H1 (cell line): ENCODE measurements around the gene EXOG. TPM values are rescaled to one million over a fixed set of nuclear protein-coding genes. Genes with fewer than 3 reads are reported as not detected.

Experiments
- CTCF ChIA-PET: fragments of 300-600 bp; sonication (Branson Sonifier 250); formaldehyde crosslinking; loops from one replicate; lab custom pipeline; 2021; ENCODE audit not compliant: partially characterized antibody; lab: Charles Lee
- POLR2A ChIA-PET: fragments of 300-600 bp; sonication (Branson Sonifier 250); formaldehyde crosslinking; loops from one replicate; lab custom pipeline; 2021; ENCODE audit warnings: inconsistent platforms; ENCODE audit not compliant: partially characterized antibody; lab: Charles Lee
- DNase-seq, 2 experiments: peaks; one replicate each; pipeline versions ENCODE4 v3.0.0 to v3.0.0-alpha.2; 2010 to 2022; ENCODE audit warnings: low spot score in 2 of 2, low read depth in 1 of 2, mixed read lengths in 1 of 2
- FAIRE-seq: peaks from 2 replicates; lab custom pipeline; 2011; peaks lifted over from hg19 to GRCh38; lab: Jason Lieb, UNC
- H2AFZ ChIP-seq: 2 replicates; pipeline ENCODE4 v1.8.1; 2012; ENCODE audit warnings: low read length, inconsistent platforms
- H2AK5ac ChIP-seq: 2 replicates; pipeline ENCODE4 v1.6.1; 2013; ENCODE audit warnings: low read depth, low read length
- H2BK120ac ChIP-seq: replicated peaks from 2 replicates; pipeline ENCODE3; 2013; ENCODE audit warnings: low read depth, low read length, inconsistent platforms
- H2BK12ac ChIP-seq: 2 replicates; pipeline ENCODE4 v1.6.1; 2013; ENCODE audit warnings: low read depth, low read length
- H2BK15ac ChIP-seq: 2 replicates; pipeline ENCODE4 v1.6.1; 2013; ENCODE audit warnings: low read length
- H2BK20ac ChIP-seq: 2 replicates; pipeline ENCODE4 v1.6.1; 2013; ENCODE audit warnings: low read length
- H2BK5ac ChIP-seq: 2 replicates; pipeline ENCODE4 v1.6.1; 2013; ENCODE audit warnings: low read depth, low read length
- H3K14ac ChIP-seq: 2 replicates; pipeline ENCODE4 v1.6.1; 2013; ENCODE audit warnings: inconsistent platforms; ENCODE audit not compliant: insufficient read length
- H3K18ac ChIP-seq: 2 replicates; pipeline ENCODE4 v1.6.1; 2013; ENCODE audit warnings: low read length; ENCODE audit errors: extremely low read depth
- H3K23ac ChIP-seq: 2 replicates; pipeline ENCODE4 v1.6.1; 2013; ENCODE audit warnings: inconsistent platforms; ENCODE audit not compliant: insufficient read length
- H3K23me2 ChIP-seq: 2 replicates; pipeline ENCODE4 v1.6.1; 2013; ENCODE audit warnings: low read depth, low read length
- H3K27ac ChIP-seq: 2 replicates; pipeline ENCODE4 v1.6.1; 2011; ENCODE audit warnings: low read depth, low read length, inconsistent platforms
- H3K27me3 ChIP-seq, 4 experiments: replicated peaks in 1 of 4; 1 replicate in 1 of 4; 2 replicates in 3 of 4; pipeline versions ENCODE4 v1.6.1 to v1.8.1; 2011 to 2013; ENCODE audit warnings: low read length in 3 of 4, mild to moderate bottlenecking in 3 of 4, inconsistent platforms in 2 of 4, mixed read lengths in 2 of 4, moderate library complexity in 1 of 4; ENCODE audit not compliant: control insufficient read depth in 3 of 4, insufficient read depth in 3 of 4; ENCODE audit errors: extremely low read depth in 1 of 4
- H3K36me3 ChIP-seq, 4 experiments: 2 replicates each; pipeline versions ENCODE4 v1.6.1 to v1.8.1; 2011 to 2013; ENCODE audit warnings: mild to moderate bottlenecking in 4 of 4, low read length in 3 of 4, moderate library complexity in 2 of 4, control low read depth in 1 of 4, inconsistent platforms in 1 of 4; ENCODE audit not compliant: insufficient read depth in 4 of 4, control insufficient read depth in 2 of 4
- H3K4ac ChIP-seq: replicated peaks from 2 replicates; pipeline ENCODE3; 2013; ENCODE audit warnings: low read length, low read depth, mixed read lengths, inconsistent platforms; ENCODE audit not compliant: insufficient read length
- H3K4me1 ChIP-seq, 4 experiments: replicated peaks in 1 of 4; 1 replicate in 1 of 4; 2 replicates in 3 of 4; pipeline versions ENCODE4 v1.6.1 to v1.8.1; 2011 to 2013; ENCODE audit warnings: low read length in 3 of 4, inconsistent platforms in 2 of 4, mixed read lengths in 1 of 4; ENCODE audit not compliant: insufficient read depth in 4 of 4, control insufficient read depth in 3 of 4
- H3K4me2 ChIP-seq, 2 experiments: 2 replicates each; pipeline versions ENCODE4 v1.6.1 to v1.8.1; 2011 to 2013; ENCODE audit warnings: low read depth in 2 of 2, low read length in 2 of 2, control low read depth in 1 of 2, inconsistent platforms in 1 of 2, mild to moderate bottlenecking in 1 of 2; ENCODE audit not compliant: insufficient read depth in 1 of 2
- H3K4me3 ChIP-seq, 4 experiments: fragments of 200-600, 300-600 bp in 1 of 4; sonication (generic), shearing (Covaris generic), sonication (Bioruptor Twin) in 1 of 4; 2 replicates each; pipeline versions ENCODE4 v1.5.1 to v1.8.1; 2011 to 2016; ENCODE audit warnings: low read length in 4 of 4, low read depth in 3 of 4, control low read depth in 2 of 4, inconsistent platforms in 2 of 4, mild to moderate bottlenecking in 2 of 4, mixed read lengths in 1 of 4, moderate library complexity in 1 of 4; ENCODE audit not compliant: insufficient read depth in 2 of 4; ENCODE audit errors: extremely low read depth in 1 of 4
- H3K56ac ChIP-seq: replicated peaks from 2 replicates; pipeline ENCODE3; 2013; ENCODE audit warnings: low read depth, mild to moderate bottlenecking, mixed read lengths, low read length, inconsistent platforms; ENCODE audit not compliant: insufficient read length
- H3K79me1 ChIP-seq: 2 replicates; pipeline ENCODE4 v1.6.1; 2013; ENCODE audit warnings: low read depth, low read length, control low read depth
- H3K79me2 ChIP-seq, 2 experiments: 2 replicates each; pipeline versions ENCODE4 v1.6.1 to v1.8.1; 2012 to 2013; ENCODE audit warnings: low read length in 2 of 2, mild to moderate bottlenecking in 2 of 2, inconsistent platforms in 1 of 2; ENCODE audit not compliant: insufficient read depth in 2 of 2, control insufficient read depth in 1 of 2
- H3K9ac ChIP-seq, 4 experiments: replicated peaks in 1 of 4; 1 replicate in 1 of 4; 2 replicates in 3 of 4; pipeline versions ENCODE4 v1.6.1 to v1.8.1; 2011 to 2013; ENCODE audit warnings: low read depth in 3 of 4, low read length in 3 of 4, control low read depth in 2 of 4, mild to moderate bottlenecking in 2 of 4, moderate library complexity in 2 of 4, inconsistent platforms in 1 of 4; ENCODE audit errors: extremely low read depth in 1 of 4
- H3K9me3 ChIP-seq, 2 experiments: 2 replicates each; pipeline versions ENCODE4 v1.6.1 to v1.8.1; 2012 to 2013; ENCODE audit warnings: mild to moderate bottlenecking in 2 of 2, moderate library complexity in 2 of 2, control low read depth in 1 of 2, inconsistent platforms in 1 of 2, low read depth in 1 of 2, low read length in 1 of 2, mixed read lengths in 1 of 2; ENCODE audit not compliant: insufficient read depth in 2 of 2
- H4K20me1 ChIP-seq, 2 experiments: replicated peaks in 1 of 2; 2 replicates each; pipeline versions ENCODE3 to v1.8.1; 2011 to 2013; ENCODE audit warnings: inconsistent platforms in 2 of 2, low read length in 2 of 2, mild to moderate bottlenecking in 1 of 2; ENCODE audit not compliant: insufficient read depth in 2 of 2, control insufficient read depth in 1 of 2
- H4K5ac ChIP-seq: 2 replicates; pipeline ENCODE4 v1.6.1; 2013; ENCODE audit warnings: low read length, low read depth, mixed read lengths, inconsistent platforms; ENCODE audit not compliant: insufficient read length
- H4K8ac ChIP-seq: 2 replicates; pipeline ENCODE4 v1.8.0; 2013; ENCODE audit warnings: mild to moderate bottlenecking, moderate library complexity, low read length, inconsistent platforms; ENCODE audit not compliant: insufficient read depth; ENCODE audit errors: extremely low read depth
- H4K91ac ChIP-seq: replicated peaks from 2 replicates; pipeline ENCODE3; 2013; ENCODE audit warnings: low read length, mixed read lengths, inconsistent platforms; ENCODE audit not compliant: insufficient read length
- CBX8 ChIP-seq: fragments of 300-800, 300-1000 bp; sonication (generic); IDR thresholded peaks from 2 replicates; pipeline ENCODE4 v1.7.1; 2016; ENCODE audit warnings: low read depth, low read length, borderline replicate concordance
- CEBPB ChIP-seq: IDR thresholded peaks from 2 replicates; pipeline ENCODE4 v1.6.1; 2012; ENCODE audit warnings: low read depth, low read length
- SIN3A ChIP-seq, 2 experiments: IDR thresholded peaks in 1 of 2; conservative IDR thresholded peaks in 1 of 2; 2 replicates each; pipeline ENCODE4 v1.6.1; 2011 to 2012; ENCODE audit warnings: low read length in 2 of 2, improper control_type of control experiment in 1 of 2, low read depth in 1 of 2, mild to moderate bottlenecking in 1 of 2
- TCF12 ChIP-seq: IDR thresholded peaks from 2 replicates; pipeline ENCODE4 v1.6.1; 2011; ENCODE audit warnings: low read depth, mild to moderate bottlenecking, low read length
- WGBS, 2 experiments: shearing (Covaris generic) in 1 of 2; methylation state at CpG; one replicate each; pipeline versions ENCODE4 v1.1.6 to v1.1.7; 2013 to 2015; ENCODE audit warnings: low lambda C conversion rate in 2 of 2, mixed read lengths in 2 of 2, inconsistent platforms in 1 of 2, low coverage in 1 of 2, missing lambda C conversion rate in 1 of 2; ENCODE audit not compliant: insufficient replicate concordance in 2 of 2, insufficient coverage in 1 of 2, insufficient read length in 1 of 2; ENCODE audit errors: extremely low coverage in 1 of 2, missing lambda C conversion rate in 1 of 2; 5-methylcytosine and 5-hydroxymethylcytosine counted together
- polyA plus RNA-seq, 7 experiments: library from polyadenylated mRNA; depleted of rRNA in 3 of 7; stranded (reverse) in 5 of 7; unstranded in 2 of 7; fragments of >200 nt in 5 of 7; fragments of 200-250 nt in 2 of 7; gene quantifications; 1 replicate in 5 of 7; 2 replicates in 1 of 7; 4 replicates in 1 of 7; pipeline versions ENCODE4 v1.2.1 to v1.2.3, GENCODE V29; 2011 to 2013; ENCODE audit warnings: missing spikeins in 2 of 7, mixed read lengths in 2 of 7
- total RNA-seq: library from RNA; stranded (reverse); fragmentation: NEBNext Ultra II Directional; extraction: Animal tissue kit (Norgen Biotek cat#: 25700); gene quantifications from 2 replicates; pipeline ENCODE4 v1.2.1, GENCODE V29; 2021

The EXOG gene
- total and polyA plus RNA-seq, 2 of the 8 experiments (the other 6 are each of a cell fraction or from before 2014, with no cell fraction given) = 7.2 to 12.9 TPM

DNA sequence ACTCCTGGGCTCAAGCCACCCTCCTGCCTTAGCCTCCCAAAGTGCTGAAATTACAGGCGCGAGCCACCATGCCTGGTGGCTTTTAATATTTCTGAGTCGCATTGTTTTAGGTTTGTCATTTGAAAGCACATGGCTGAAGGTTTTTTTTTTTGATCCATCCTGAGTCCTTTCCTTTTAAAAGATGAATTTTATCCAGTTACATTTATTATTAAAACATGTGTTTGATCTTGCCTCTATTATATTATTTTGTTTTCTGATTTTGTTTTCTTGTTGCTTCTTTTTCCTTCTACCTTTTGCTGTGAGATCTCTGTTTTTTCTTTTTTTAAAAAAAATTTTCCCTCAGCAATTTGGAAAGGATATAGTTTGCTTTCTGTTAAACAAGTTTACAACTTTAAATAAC lies 77.0 kb downstream of the EXOG start:
- Histone ChIP-seq H4K91ac (no peak overlapping the region), H3K27me3 (no peaks in the 10 kb centered on the region), H3K14ac (no peak overlapping the region), H2BK120ac (no peak overlapping the region), H3K56ac (no peak overlapping the region), H2BK15ac (no peak overlapping the region), H3K23me2 (no peaks in the 10 kb centered on the region; the same call in 1 of the 2 replicates), H3K23ac (no peak overlapping the region), H2BK12ac (no peak overlapping the region), H3K79me2 (no peaks in the 10 kb centered on the region), H3K4me3 (no peak overlapping the region), H2AK5ac (no peak overlapping the region), H4K5ac (no peak overlapping the region), H3K4me1 (0 out of 7 replicates have a peak, but pooled peaks cover 0 to 3% (median 0%) of the 10 kb centered on the region in 4 experiments), H3K18ac (no peak overlapping the region), H3K27ac (no peak overlapping the region), H3K36me3 (no peaks in the 10 kb centered on the region), H3K4me2 (no peak overlapping the region), H4K8ac (no peak overlapping the region), H2AFZ (no peak overlapping the region), H3K79me1 (no peaks in the 10 kb centered on the region), H3K9me3 (no peaks in the 10 kb centered on the region), H4K20me1 (no peaks in the 10 kb centered on the region), H2BK5ac (no peak overlapping the region), H2BK20ac (no peak overlapping the region), H3K9ac (no peak overlapping the region), H3K4ac (no peak overlapping the region)
- ChIA-PET POLR2A (no interaction called here), CTCF (interaction anchor here (0.6 to 4.6 kb wide), 4 partner anchors 10 to 606 kb away, joined by 3 to 14 read pairs (median 4); no protein-coding TSS in a partner anchor)
- 96% methylated on average over 3 of the region's 3 CpGs; no CpG with 5 or more reads in 1 of the 2 experiments for WGBS, 2 experiments
- DNase-seq (no peak), FAIRE-seq (no peak)
- TF ChIP-seq CBX8 (no peak), SIN3A (conservative IDR thresholded peaks at IDR 0.05 in 1 of 2, IDR thresholded peaks at IDR 0.05 in 1 of 2; ENCODE audit: low read depth in 1 of 2, low read length in 2 of 2) (no peak), TCF12 (no peak), CEBPB (no peak)
